GM21723 (cell line): Measurements from ENCODE around the gene CEP20.

ENCODE experiments used
- ATAC-seq: cut with Tn5 transposase; IDR thresholded peaks from one replicate; pipeline ENCODE4 v1.9.1; 2021; ENCODE audit warnings: mild to moderate bottlenecking, moderate library complexity; ENCODE audit not compliant: unreplicated experiment

Gene CEP20

DNA sequence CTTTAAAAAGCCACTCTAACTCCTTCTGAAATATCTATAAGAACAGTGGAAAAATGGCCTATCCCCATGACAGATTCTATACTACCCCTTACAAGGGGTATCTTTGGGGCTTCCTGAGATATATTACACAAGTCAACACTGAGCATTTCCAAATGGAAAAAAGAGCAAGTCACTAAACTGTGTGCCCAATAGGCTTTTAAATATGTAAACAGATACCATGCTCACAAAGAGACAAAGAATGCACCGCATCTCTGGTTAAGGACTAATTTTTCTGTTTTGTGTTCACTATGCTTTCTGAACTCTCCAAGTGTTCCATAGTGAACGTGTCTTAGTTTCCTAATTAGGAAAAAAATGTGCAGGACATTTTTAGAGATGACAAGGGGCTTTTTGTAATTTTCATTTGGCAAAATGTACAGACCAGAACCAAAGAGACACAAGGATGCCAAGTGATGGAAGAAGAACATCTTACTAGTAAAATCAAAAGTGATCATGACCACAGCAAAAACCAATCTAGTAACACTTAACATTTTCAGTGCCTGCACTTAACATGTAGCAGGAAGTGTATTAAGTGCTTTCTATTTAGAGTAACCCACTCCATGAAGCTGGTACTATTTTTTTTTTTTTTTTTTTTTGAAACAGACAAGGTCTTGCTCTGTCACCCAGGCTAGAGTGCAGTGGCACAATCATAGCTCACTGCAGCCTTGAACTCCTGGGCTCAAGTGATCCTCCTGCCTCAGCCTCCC is 53.1 kb downstream of the CEP20 start:
- no peak for ATAC-seq

DNA sequence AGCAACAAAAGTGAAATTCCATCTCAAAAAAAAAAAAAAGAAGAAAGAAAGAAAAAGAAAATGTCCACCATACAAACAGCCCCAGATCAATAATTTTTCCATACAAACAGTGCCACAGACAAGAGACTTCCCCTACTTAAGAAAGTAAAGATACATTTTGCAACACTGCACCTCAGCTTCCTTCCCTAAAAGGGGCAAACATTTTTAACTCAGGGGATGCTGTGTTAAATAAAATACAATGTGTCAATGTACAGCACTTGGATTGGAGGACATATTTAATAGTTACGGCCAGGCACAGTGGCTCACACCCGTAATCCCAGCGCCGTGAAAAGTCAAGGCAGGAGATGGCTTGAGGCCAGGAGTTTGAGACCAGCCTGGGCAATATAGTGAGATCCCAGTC is 53.9 kb downstream of the CEP20 start:
- ATAC-seq: no peak

DNA sequence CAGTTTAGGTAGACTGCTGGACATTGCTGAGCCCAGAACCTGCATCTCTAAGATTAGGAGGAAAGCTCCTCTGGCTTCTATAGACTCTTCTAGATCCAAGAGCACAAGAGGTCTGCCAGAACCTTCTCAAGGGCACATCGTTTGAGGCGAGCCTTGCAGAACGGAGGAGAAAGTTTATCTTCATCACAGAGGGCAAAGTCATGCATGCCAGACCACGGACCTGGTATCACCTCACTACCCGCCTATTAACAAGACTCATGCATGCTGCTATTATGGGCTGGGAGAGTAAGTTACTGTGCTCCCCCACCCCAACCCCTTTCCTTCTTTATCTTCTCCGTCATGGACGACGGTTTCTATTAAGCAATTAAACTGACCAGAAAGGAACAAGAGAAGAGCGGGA is 54.9 kb downstream of the CEP20 start:
- ATAC-seq: no peak

DNA sequence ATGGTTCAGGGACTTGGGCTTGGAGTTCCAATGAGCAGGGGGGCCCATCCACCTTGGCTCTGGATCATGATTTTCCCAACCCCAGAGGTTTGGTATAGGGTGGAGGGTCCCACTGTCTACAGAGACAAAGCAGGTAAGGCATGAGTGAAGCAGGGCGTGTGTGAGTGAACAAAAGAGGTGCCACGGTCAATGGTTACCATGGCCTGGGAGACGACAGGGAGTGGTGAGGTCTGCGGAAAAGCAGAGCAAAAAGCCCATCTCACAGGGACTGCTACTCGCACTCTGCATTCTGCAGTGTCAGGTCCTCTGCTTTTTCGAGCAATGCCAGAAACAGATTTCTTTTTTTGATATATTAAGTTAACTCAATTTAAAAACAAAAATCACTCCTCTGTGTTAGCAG is 56.2 kb downstream of the CEP20 start:
- ATAC-seq: no peak

DNA sequence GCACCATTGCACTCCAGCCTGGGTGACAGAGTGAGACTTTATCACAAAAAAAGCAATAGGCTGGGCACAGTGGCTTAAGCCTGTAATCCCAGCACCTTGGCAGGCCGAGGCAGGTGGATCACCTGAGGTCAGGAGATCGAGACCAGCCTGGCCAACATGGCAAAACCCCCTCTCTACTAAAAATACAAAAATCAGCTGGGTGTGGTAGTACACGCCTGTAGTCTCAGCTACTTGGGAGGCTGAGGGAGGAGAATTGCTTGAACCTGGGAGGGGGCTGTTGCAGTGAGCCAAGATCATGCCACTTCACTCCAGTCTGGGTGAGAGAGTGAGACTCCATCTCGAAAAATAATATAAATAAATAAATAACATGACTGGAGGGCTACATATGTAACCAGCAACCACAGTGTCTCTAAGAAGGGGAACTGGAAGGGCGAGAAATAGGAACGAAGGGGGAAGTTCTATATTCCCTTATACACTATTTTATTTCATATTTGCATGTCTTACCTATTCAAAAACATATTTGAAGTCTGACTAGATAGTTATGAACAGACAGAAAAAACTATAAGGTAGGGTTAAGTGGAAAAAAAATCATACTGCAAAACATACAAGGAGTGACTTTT is 57.5 kb downstream of the CEP20 start:
- no peak for ATAC-seq

DNA sequence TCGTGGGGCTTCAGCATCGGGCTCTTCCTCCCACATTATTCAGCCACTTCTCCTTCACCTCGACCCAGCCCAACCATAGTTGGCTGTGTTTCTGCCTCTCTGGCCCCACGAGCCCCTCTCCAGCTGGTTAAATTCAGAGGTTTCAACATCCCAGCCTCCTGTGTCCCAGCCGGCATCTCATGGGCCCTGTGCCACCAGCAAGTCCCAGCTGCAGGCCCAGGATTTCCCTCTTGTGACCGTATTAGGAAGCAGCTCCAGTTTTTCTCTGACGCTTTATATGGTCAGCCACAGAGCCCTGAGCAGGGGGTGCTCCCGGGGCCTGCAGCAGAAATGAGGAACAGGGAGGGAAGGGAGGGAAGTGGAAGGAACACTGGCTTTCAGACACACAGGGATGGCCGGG is 58.9 kb downstream of the CEP20 start:
- ATAC-seq: no peak

DNA sequence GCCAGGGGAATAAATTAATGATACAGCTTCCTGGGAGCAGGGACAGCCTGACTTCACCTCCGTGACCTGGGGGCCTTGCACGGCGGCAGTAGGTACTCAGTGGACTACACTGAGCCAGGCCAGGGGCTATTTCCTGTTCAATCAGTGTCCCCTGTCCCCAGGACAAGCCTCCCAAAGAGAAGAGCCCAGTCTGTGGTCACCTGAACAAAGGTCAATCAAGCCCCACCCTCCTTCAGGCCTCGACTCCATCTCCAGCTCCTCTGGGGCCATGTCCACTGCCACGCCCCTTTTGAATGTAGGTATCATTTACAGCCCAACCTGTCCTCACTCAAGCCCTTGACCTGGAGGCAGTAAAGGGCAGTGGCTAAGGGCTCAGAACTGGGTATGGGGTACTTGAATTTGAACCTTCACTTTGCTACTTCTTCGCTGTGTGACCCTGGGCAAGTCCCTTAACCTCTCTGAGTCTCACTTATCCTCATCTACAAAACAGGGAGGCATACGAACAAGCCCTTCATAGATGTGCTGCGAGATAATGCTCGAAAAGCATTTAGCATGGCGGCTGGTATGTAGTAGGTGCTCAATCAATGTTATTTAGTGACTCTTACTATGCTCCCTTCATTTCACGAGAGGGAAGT is 60.6 kb downstream of the CEP20 start:
- ATAC-seq: no peak

DNA sequence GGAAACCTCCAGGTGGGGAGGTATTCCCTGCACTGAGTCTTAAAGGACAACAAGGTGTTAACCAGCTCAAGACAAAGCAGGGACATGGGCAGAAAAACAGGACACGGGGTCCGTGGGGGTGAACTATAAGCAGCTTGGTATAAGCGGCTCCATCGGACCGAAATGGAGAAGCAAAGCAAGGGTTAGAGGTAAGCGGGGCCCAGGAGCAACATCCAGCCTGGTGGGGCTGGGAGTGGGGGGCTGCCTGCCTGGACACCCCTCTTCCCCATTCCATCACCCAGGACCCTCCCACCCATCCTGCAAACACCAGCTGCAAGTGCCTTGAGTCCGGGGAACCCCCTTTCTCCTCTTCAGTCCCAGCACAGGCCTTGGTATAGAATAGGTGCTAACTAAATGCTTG is 61.1 kb downstream of the CEP20 start:
- ATAC-seq: no peak

DNA sequence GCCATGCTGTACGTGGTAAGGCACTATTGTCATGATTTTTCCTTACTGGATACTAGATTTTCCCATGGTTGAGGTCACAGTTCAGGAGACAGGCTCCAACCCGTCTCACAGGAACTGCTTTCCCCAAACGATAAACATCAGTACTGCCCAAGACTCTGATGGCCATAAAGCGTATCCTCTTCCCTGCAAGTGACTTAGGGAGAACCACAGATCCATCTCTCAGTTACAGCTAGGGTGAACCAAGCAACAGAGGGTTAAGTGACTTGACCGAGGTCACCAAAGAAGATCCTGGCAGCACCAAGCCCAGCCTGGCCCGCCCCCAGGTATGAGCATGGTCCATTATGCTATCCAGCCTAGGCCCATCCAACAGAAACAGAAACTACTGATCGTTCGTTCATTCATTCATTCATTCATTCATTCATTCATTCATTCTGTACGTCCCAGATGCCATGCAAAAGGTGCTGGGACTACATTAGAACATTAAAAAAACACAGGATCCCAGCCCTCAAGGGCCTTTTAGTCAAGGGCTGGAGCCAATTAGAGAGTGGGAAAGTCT is 62.6 kb downstream of the CEP20 start:
- no peak for ATAC-seq

DNA sequence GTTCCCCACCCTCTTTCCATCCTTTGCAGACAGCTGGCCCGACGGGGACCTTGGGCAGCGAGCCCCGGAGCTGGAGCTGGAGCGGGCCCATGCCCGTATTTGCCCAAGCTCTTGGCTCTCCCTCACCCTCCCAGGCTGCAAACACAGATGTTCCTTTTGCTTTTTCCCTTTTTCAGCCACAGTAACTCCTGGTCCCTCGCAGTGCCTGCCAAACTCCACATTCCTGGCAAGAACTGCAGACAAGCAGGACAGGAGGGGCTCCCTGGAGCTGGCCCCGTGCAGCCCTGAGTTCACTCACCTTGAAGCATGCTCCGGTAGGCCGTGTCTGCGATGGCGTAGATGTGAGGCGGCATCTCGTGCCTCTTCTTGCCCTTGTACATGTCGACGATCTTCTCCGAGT is 65.4 kb downstream of the CEP20 start:
- ATAC-seq: no peak

DNA sequence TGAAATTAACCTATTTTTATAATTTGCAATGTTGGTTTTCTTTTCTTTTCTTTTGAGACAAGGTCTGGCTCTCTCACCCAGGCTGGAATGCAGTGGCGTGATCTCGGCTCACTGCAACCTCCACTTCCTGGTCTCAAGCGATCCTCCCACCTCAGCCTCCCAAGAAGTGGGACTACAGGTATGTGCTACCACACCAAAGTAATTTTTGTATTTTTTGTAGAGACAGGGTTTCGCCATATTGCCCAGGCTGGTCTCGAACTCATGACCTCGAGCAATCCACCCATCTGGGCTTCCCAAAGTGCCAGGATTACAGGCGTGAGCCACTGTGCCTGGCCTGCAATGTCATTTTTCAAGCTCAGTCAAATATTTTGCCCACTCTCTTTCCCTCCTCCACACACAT is 67.6 kb downstream of the CEP20 start:
- ATAC-seq: no peak

DNA sequence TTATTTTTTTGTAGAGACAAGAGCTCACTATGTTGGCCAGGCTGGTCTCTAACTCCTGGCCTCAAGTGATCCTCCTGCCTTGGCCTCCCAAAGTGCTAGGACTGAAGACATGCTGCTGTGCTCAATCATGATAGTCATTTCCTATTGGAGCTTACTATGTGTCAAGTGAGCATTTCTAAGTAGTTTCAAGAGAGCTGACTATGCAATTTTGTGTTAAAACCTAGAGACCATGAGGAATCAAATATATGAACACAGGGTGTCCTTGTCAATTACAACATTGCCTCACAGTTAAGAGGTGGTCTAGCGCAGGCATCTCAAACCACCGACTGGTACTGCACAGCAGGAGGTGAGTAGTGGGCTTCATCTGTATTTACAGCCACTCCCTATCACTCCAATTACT is 69.4 kb downstream of the CEP20 start:
- ATAC-seq: no peak

DNA sequence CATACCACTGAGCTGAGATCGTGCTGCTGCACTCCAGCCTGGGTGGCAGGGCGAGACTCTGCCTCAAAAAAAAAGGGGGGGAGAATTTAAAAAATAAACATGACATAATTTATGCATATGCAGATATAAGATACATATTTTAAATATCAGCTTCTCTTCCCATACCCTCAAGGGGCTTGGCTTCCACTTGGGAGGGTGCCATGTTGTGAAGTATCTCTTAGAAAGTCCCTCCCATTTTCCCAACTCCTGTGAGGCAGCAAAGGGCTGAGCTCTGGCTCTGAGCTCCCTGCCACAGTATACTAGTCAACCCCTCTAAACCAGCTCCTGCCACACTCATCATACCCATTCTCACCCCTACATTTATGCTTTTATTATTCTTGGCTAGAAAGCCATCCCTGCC is 71.0 kb downstream of the CEP20 start:
- no peak for ATAC-seq

DNA sequence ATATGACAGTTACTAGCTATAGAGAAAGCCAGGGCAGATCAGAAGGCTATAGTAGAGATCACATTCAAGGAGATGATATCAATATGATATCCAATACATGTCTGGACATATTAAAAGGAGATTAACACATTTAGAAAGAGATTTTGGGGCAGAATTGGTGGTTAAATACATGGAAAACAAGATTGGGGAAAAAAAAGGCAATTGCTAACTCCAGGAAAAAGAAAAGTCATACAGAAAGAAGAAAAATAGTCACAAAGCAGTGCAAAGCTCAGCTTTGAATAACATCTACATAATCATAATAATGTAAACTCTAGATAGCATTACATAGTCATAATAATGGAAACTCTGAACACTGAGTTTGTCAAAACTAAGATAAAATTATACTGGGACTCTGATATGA is 72.2 kb downstream of the CEP20 start:
- ATAC-seq: no peak
